HepG2 (cell line): ENCODE data around the gene SEMA5B. TPM values are rescaled to one million over a fixed set of nuclear protein-coding genes. Genes with fewer than 3 reads are reported as not detected.

Source experiments
- ATAC-seq: fragments of 200-7000 bp; cut with Tn5 transposase; 3 replicates; pipeline ENCODE4 v1.9.1; 2020; ENCODE audit warnings: mild to moderate bottlenecking, moderate library complexity
- BruUV-seq: library from RNA; stranded (reverse); fragments of 400-500 nt; replicated peaks from 2 replicates; lab custom pipeline; 2021; lab: Mats Ljungman, UMichigan
- CTCF ChIA-PET: fragments of 300-600 bp; formaldehyde crosslinking; extraction: SDS; loops from one replicate; lab custom pipeline; 2021; ENCODE audit warnings: low total read pairs, inconsistent platforms, low intra/inter-chr PET ratio; lab: Yijun Ruan, JAX
- POLR2A ChIA-PET: fragments of 350-600 bp; sonication (Branson Sonifier 250); formaldehyde crosslinking; loops from one replicate; lab custom pipeline; 2020; ENCODE audit warnings: antibody characterized with exemption, inconsistent platforms; lab: Yijun Ruan, JAX
- DNase-seq: peaks from one replicate; pipeline ENCODE4 v3.0.0-alpha.2; 2015; ENCODE audit warnings: low spot score
- FAIRE-seq: peaks from 3 replicates; lab custom pipeline; 2011; peaks lifted over from hg19 to GRCh38; lab: Jason Lieb, UNC
- H2AFZ ChIP-seq: one replicate; pipeline ENCODE4 v1.6.1; 2011; ENCODE audit warnings: low read length, inconsistent platforms
- H3K27ac ChIP-seq: fragments of 300-600 bp; 3 replicates; pipeline ENCODE4 v1.8.0; 2011; ENCODE audit warnings: mixed run types, mild to moderate bottlenecking, mixed read lengths, low read length, inconsistent platforms; ENCODE audit not compliant: insufficient read depth; ENCODE audit errors: extremely low read length
- H3K27me3 ChIP-seq, 2 experiments: fragments of 200-600 bp in 1 of 2; 2 replicates in 1 of 2; 3 replicates in 1 of 2; pipeline versions ENCODE4 v1.6.0 to v1.8.0; 2011; ENCODE audit warnings: low read length in 2 of 2, mild to moderate bottlenecking in 2 of 2, moderate library complexity in 2 of 2, inconsistent platforms in 1 of 2; ENCODE audit not compliant: insufficient read depth in 2 of 2, control insufficient read depth in 1 of 2
- H3K36me3 ChIP-seq, 2 experiments: fragments of 200-600 bp in 1 of 2; replicated peaks in 1 of 2; 2 replicates in 1 of 2; 3 replicates in 1 of 2; pipeline versions ENCODE4 v1.5.1 to v1.8.0; 2011; ENCODE audit warnings: low read length in 2 of 2, inconsistent platforms in 1 of 2; ENCODE audit not compliant: insufficient read depth in 2 of 2, control insufficient read depth in 1 of 2
- H3K4me1 ChIP-seq: 2 replicates; pipeline ENCODE4 v1.5.1; 2012; ENCODE audit warnings: low read length, inconsistent platforms; ENCODE audit not compliant: insufficient read depth
- H3K4me2 ChIP-seq: 2 replicates; pipeline ENCODE4 v1.6.0; 2011; ENCODE audit warnings: low read depth, low read length, inconsistent platforms
- H3K4me3 ChIP-seq, 3 experiments: fragments of 200-600 bp in 1 of 3; sonication (generic), shearing (Covaris generic) in 1 of 3; replicated peaks in 1 of 3; 2 replicates each; pipeline ENCODE4 v1.5.1; 2011 to 2016; ENCODE audit warnings: low read length in 3 of 3, inconsistent platforms in 2 of 3, low read depth in 2 of 3, mild to moderate bottlenecking in 2 of 3, control low read depth in 1 of 3, mixed read lengths in 1 of 3; ENCODE audit not compliant: insufficient read depth in 1 of 3
- H3K79me2 ChIP-seq: one replicate; pipeline ENCODE4 v1.6.1; 2011; ENCODE audit warnings: low read length, inconsistent platforms; ENCODE audit not compliant: insufficient read depth
- H3K9ac ChIP-seq: 2 replicates; pipeline ENCODE4 v1.6.0; 2011; ENCODE audit warnings: mild to moderate bottlenecking, low read depth, low read length, inconsistent platforms; ENCODE audit not compliant: insufficient read depth
- H3K9me3 ChIP-seq: 2 replicates; pipeline ENCODE4 v1.5.1; 2012; ENCODE audit warnings: mild to moderate bottlenecking, low read length
- H4K20me1 ChIP-seq: 2 replicates; pipeline ENCODE4 v1.6.0; 2011; ENCODE audit warnings: inconsistent platforms, mild to moderate bottlenecking, low read length, moderate library complexity; ENCODE audit not compliant: insufficient read depth
- GTF2F1 ChIP-seq: fragments of 150-350 bp; IDR thresholded peaks from 2 replicates; pipeline ENCODE4 v1.6.1; 2014; ENCODE audit warnings: low read length
- SP140L ChIP-seq: sonication (generic); formaldehyde crosslinking; IDR thresholded peaks from 2 replicates; pipeline ENCODE4 v1.4.0; 2020; ENCODE audit warnings: missing genetic modification reagents, borderline replicate concordance
- WGBS: methylation state at CpG from one replicate; pipeline ENCODE4 v1.1.6; 2017; ENCODE audit warnings: low lambda C conversion rate; 5-methylcytosine and 5-hydroxymethylcytosine counted together
- in situ Hi-C: cut with HindIII; loops from 2 replicates; pipeline ENCODE4 v1.10.0; 2017; ENCODE audit warnings: low pct_unique_long_range_greater_than_20kb; ENCODE audit not compliant: extremely low pct_ligation_motif_present
- intact Hi-C: fragments of 100-400 bp; cut with micrococcal nuclease; formaldehyde crosslinking; loops from one replicate; pipeline ENCODE4 v1.10.0; 2022; ENCODE audit not compliant: unreplicated experiment
- polyA plus RNA-seq, 8 experiments: library from polyadenylated mRNA; depleted of rRNA in 3 of 8; stranded (reverse) in 7 of 8; unstranded in 1 of 8; fragments of >200 nt; fragmentation: Illumina TruSeq in 4 of 8; extraction: Trizol in 4 of 8; gene quantifications; 2 replicates each; pipeline versions ENCODE4 v1.2.1 to v1.2.3, GENCODE V29; 2011 to 2016; ENCODE audit warnings: low read depth in 4 of 8, missing spikeins in 1 of 8, mixed read lengths in 1 of 8; ENCODE audit not compliant: insufficient read depth in 1 of 8
- total RNA-seq, 5 experiments: library from RNA; depleted of rRNA; stranded (reverse); fragments of >200 nt; fragmentation: Illumina TruSeq; extraction: Trizol; gene quantifications; 2 replicates each; pipeline ENCODE4 v1.2.3, GENCODE V29; 2016; ENCODE audit warnings: low read depth in 1 of 5
- TF ChIP-seq, protein P1 (sequence below), 2 experiments: sonication (generic) in 1 of 2; formaldehyde crosslinking in 1 of 2; IDR thresholded peaks; 2 replicates each; pipeline versions ENCODE4 v1.5.1 to v1.6.1; 2011 to 2020; ENCODE audit warnings: borderline replicate concordance in 1 of 2, low read depth in 1 of 2, low read length in 1 of 2, mild to moderate bottlenecking in 1 of 2, missing genetic modification reagents in 1 of 2, moderate library complexity in 1 of 2

The SEMA5B gene
- total and polyA plus RNA-seq, 2 of the 13 experiments (the other 11 are each of a cell fraction or from before 2014, with no cell fraction given): not detected

DNA sequence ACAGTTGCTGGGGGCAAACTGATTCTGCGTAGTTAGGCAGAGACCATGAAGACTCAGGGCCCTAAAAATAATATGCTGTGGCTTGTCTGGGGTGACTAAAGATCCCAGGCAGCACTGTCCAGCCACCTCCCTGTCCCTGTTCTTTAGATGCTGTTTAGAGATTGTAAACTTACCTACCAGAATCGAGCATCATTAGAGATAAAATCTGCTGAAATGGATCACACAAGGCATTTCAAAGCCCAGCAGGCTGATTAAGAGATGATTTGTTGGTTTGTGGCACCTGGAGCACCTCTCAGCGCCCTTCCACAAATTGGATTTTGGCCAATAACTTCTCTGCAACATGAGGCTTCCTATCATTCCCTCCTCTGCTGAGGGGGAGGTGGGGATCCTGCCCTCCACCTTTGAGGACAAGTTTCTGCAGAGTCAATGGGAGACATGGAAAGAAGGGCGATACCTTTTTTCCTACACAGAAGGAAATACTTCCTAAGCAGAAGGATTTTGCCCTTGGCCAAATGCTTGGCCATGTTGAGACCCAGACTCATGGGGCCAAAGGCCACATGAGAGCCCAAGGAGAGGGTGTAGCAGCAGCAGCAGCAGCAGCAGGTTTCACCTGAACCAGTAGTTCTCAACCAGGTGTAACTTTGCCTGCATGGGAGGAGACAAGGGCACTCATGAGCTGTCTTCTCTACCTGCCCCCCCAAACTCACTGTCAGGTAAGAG, 37.5 kb downstream of the SEMA5B start:
- BruUV-seq: no TSS peak
- ChIA-PET POLR2A (no interaction called here), CTCF (no interaction called here)
- H3K4me1 ChIP-seq: no peaks in the 10 kb centered on the region
- no peak overlapping the region for H3K27ac ChIP-seq
- H3K9me3 ChIP-seq: no peaks in the 10 kb centered on the region
- DNase-seq: no peak
- H4K20me1 ChIP-seq: no peaks in the 10 kb centered on the region
- no peaks in the 10 kb centered on the region for H3K36me3 ChIP-seq
- H3K4me3 ChIP-seq: no peak overlapping the region
- H3K27me3 ChIP-seq: peaks cover 8 to 61% of the 10 kb centered on the region in 2 experiments
- in situ Hi-C loops (no loop called here), intact Hi-C loops (no loop called here)
- H2AFZ ChIP-seq: no peak overlapping the region
- H3K79me2 ChIP-seq: no peaks in the 10 kb centered on the region
- WGBS: 10% methylated on average over 4 of the region's 4 CpGs
- no peak for TF ChIP-seq SP140L (CRISPR knock-in tag)
- TF ChIP-seq, all 625 proteins: peak for 0
- ATAC-seq (no peak), FAIRE-seq (no peak)
- Histone ChIP-seq H3K9ac (no peak overlapping the region), H3K4me2 (no peak overlapping the region)

DNA sequence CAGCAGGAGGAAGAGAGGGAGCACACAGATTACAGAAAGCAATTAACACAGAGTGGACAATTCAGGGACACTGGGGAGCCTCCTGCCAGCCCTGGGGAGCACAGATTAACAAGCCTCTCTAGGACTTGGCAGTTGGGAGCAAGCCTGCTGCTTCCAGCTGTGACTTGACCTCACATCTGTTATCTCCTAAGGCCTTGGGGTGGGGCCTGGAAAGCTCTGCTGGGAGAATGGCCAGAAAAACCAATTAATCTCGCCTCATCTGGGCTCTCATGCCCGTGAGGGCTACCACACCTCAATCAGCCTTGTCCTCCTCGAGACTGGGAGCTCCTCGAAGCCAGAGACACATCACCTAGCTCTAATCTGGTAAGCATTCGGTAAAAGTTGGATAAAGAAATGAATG, 39.1 kb downstream of the SEMA5B start:
- H2AFZ ChIP-seq: no peak overlapping the region
- H3K4me2 ChIP-seq: no peak overlapping the region
- no peaks in the 10 kb centered on the region for H4K20me1 ChIP-seq
- no peak for TF ChIP-seq GTF2F1
- TF ChIP-seq, protein P1, sequence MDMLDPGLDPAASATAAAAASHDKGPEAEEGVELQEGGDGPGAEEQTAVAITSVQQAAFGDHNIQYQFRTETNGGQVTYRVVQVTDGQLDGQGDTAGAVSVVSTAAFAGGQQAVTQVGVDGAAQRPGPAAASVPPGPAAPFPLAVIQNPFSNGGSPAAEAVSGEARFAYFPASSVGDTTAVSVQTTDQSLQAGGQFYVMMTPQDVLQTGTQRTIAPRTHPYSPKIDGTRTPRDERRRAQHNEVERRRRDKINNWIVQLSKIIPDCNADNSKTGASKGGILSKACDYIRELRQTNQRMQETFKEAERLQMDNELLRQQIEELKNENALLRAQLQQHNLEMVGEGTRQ (IDR thresholded peaks at IDR 0.05; ENCODE audit: low read depth, low read length): no peak
- TF ChIP-seq, protein P1 (CRISPR knock-in tag; IDR thresholded peaks at IDR 0.05; ENCODE audit: borderline replicate concordance): no peak
- H3K79me2 ChIP-seq: no peaks in the 10 kb centered on the region
- H3K9ac ChIP-seq: no peak overlapping the region
- POLR2A ChIA-PET: no interaction called here
- intact Hi-C loops (no loop called here), in situ Hi-C loops (no loop called here)
- H3K27ac ChIP-seq: no peak overlapping the region
- no peaks in the 10 kb centered on the region for H3K9me3 ChIP-seq
- DNase-seq (no peak), ATAC-seq (no peak), FAIRE-seq (no peak)
- no peaks in the 10 kb centered on the region for H3K36me3 ChIP-seq
- CTCF ChIA-PET: no interaction called here
- WGBS: 0% methylated on average over 5 of the region's 5 CpGs
- no peak overlapping the region for H3K4me3 ChIP-seq
- H3K4me1 ChIP-seq: no peaks in the 10 kb centered on the region
- H3K27me3 ChIP-seq: peaks cover 7 to 52% of the 10 kb centered on the region in 2 experiments
- BruUV-seq: no TSS peak
